Loucy (cell line): ENCODE measurements around the gene GTF3C1.

Source experiments
- CTCF ChIP-seq: fragments of 200-600 bp; sonication (generic); conservative IDR thresholded peaks from 2 replicates; pipeline ENCODE4 v1.5.1; 2014; ENCODE audit warnings: mild to moderate bottlenecking, antibody characterized with exemption, low read length
- EZH2phosphoT487 ChIP-seq: fragments of 200-600 bp; IDR thresholded peaks from 2 replicates; pipeline ENCODE4 v1.6.1; 2018; ENCODE audit warnings: antibody characterized with exemption, mild to moderate bottlenecking, moderate library complexity, borderline replicate concordance

GRCh38 chr16:27482397-27483087, 67.2 kb downstream of the GTF3C1 start:
- TF ChIP-seq CTCF (no peak), EZH2phosphoT487 (no peak)
